Smooth muscle cell (in vitro differentiated cells): ENCODE results near the gene PLPP2. TPM values are rescaled to one million over a fixed set of nuclear protein-coding genes. Genes with fewer than 3 reads are reported as not detected.

Experiments
- DNase-seq: peaks from one replicate; lab custom pipeline; 2025; ENCODE audit not compliant: unreplicated experiment; lab: John Stamatoyannopoulos, UW
- H2AFZ ChIP-seq: fragments of 200-600 bp; sonication (generic); 2 replicates; pipeline ENCODE4 v1.6.0; 2016; ENCODE audit warnings: antibody characterized with exemption, low read depth, mild to moderate bottlenecking
- H3F3A ChIP-seq: fragments of 200-600 bp; sonication (generic); 2 replicates; pipeline ENCODE4 v1.6.0; 2017; ENCODE audit warnings: antibody characterized with exemption, low read depth
- H3K27ac ChIP-seq: fragments of 200-600 bp; sonication (generic); 2 replicates; pipeline ENCODE4 v1.5.1; 2016; ENCODE audit warnings: low read depth, mild to moderate bottlenecking
- H3K27me3 ChIP-seq: fragments of 200-600 bp; sonication (generic); 2 replicates; pipeline ENCODE4 v1.6.1; 2016; ENCODE audit warnings: low read depth, mild to moderate bottlenecking
- H3K36me3 ChIP-seq: fragments of 200-600 bp; sonication (generic); 2 replicates; pipeline ENCODE4 v1.5.1; 2016; ENCODE audit warnings: low read depth
- H3K4me1 ChIP-seq: fragments of 200-600 bp; sonication (generic); 2 replicates; pipeline ENCODE4 v1.5.1; 2016; ENCODE audit warnings: low read depth
- H3K4me2 ChIP-seq: fragments of 200-600 bp; sonication (generic); 2 replicates; pipeline ENCODE4 v1.6.0; 2016; ENCODE audit warnings: mild to moderate bottlenecking
- H3K4me3 ChIP-seq: fragments of 200-600 bp; sonication (generic); 2 replicates; pipeline ENCODE4 v1.5.1; 2016; ENCODE audit warnings: mild to moderate bottlenecking
- H3K79me2 ChIP-seq: fragments of 200-600 bp; sonication (generic); 2 replicates; pipeline ENCODE4 v1.6.0; 2016; ENCODE audit warnings: low read depth, mild to moderate bottlenecking
- H3K9ac ChIP-seq: fragments of 200-600 bp; sonication (generic); 2 replicates; pipeline ENCODE4 v1.6.0; 2016; ENCODE audit warnings: low read depth
- H3K9me3 ChIP-seq: fragments of 200-600 bp; sonication (generic); replicated peaks from 2 replicates; pipeline ENCODE4 v1.5.1; 2016; ENCODE audit warnings: low read depth
- H4K20me1 ChIP-seq: fragments of 200-600 bp; sonication (generic); 2 replicates; pipeline ENCODE4 v1.6.0; 2016; ENCODE audit warnings: low read depth
- CTCF ChIP-seq: fragments of 200-600 bp; sonication (generic); IDR thresholded peaks from 2 replicates; pipeline ENCODE4 v1.5.1; 2017; ENCODE audit warnings: borderline replicate concordance, mild to moderate bottlenecking, antibody characterized with exemption; ENCODE audit not compliant: insufficient read depth, poor library complexity, severe bottlenecking
- WGBS: methylation state at CpG from one replicate; pipeline ENCODE4 v1.1.7; 2016; ENCODE audit warnings: low lambda C conversion rate; 5-methylcytosine and 5-hydroxymethylcytosine counted together
- polyA plus RNA-seq: library from polyadenylated mRNA; unstranded; fragments of >200 nt; fragmentation: Nextera tagmentation; extraction: Ambion mirVana; gene quantifications from 2 replicates; pipeline ENCODE4 v1.2.1, GENCODE V29; 2016
- total RNA-seq: library from RNA; depleted of rRNA; stranded (reverse); fragments of >200 nt; gene quantifications from 2 replicates; pipeline ENCODE4 v1.2.3, GENCODE V29; 2014

PLPP2 gene
- total and polyA plus RNA-seq, 2 experiments from 2014 or later = 4.8 to 6.2 TPM

- H3F3A ChIP-seq = no peaks in the 10 kb centered on the region
- no peak for TF ChIP-seq CTCF
- no peaks in the 10 kb centered on the region for H3K9me3 ChIP-seq
- H4K20me1 ChIP-seq = no peaks in the 10 kb centered on the region
- H3K4me3 ChIP-seq = no peak overlapping the region
- H3K9ac ChIP-seq = no peak overlapping the region
- 44% methylated on average over 21 of the region's 21 CpGs for WGBS
- peaks cover 8% of the 10 kb centered on the region for H3K4me1 ChIP-seq
- no peak overlapping the region for H2AFZ ChIP-seq
- no peak overlapping the region for H3K27ac ChIP-seq
- no peaks in the 10 kb centered on the region for H3K79me2 ChIP-seq
- no peaks in the 10 kb centered on the region for H3K27me3 ChIP-seq
- no peaks in the 10 kb centered on the region for H3K36me3 ChIP-seq
- no peak overlapping the region for H3K4me2 ChIP-seq
- no peak for DNase-seq
Observed at GRCh38 chr19:277581-278165, 13.5 kb downstream of the PLPP2 start.

- Histone ChIP-seq H2AFZ (no peak overlapping the region), H3K9me3 (no peaks in the 10 kb centered on the region), H3K4me2 (no peak overlapping the region), H3K4me1 (peaks cover 8% of the 10 kb centered on the region), H3K27me3 (no peaks in the 10 kb centered on the region), H3F3A (no peaks in the 10 kb centered on the region), H3K27ac (no peak overlapping the region), H3K79me2 (no peaks in the 10 kb centered on the region), H3K9ac (no peak overlapping the region), H3K36me3 (no peaks in the 10 kb centered on the region), H4K20me1 (no peaks in the 10 kb centered on the region), H3K4me3 (no peak overlapping the region)
- no peak for TF ChIP-seq CTCF
- 74% methylated on average over 7 of the region's 7 CpGs for WGBS
- DNase-seq = no peak
Observed at GRCh38 chr19:277131-277530, 14.1 kb downstream of the PLPP2 start.

- Histone ChIP-seq H3K4me2 (no peak overlapping the region), H3F3A (no peaks in the 10 kb centered on the region), H3K9me3 (no peaks in the 10 kb centered on the region), H3K79me2 (no peaks in the 10 kb centered on the region), H3K4me3 (no peak overlapping the region), H2AFZ (no peak overlapping the region), H3K27ac (no peak overlapping the region), H3K4me1 (peaks cover 8% of the 10 kb centered on the region), H4K20me1 (no peaks in the 10 kb centered on the region), H3K36me3 (no peaks in the 10 kb centered on the region), H3K27me3 (no peaks in the 10 kb centered on the region), H3K9ac (no peak overlapping the region)
- DNase-seq = no peak
- 93% methylated on average over 19 of the region's 19 CpGs for WGBS
- no peak for TF ChIP-seq CTCF
Observed at GRCh38 chr19:275958-276646, 15.1 kb downstream of the PLPP2 start.

- H3K27me3 ChIP-seq = no peaks in the 10 kb centered on the region
- no peak overlapping the region for H3K9ac ChIP-seq
- no peak for TF ChIP-seq CTCF
- H2AFZ ChIP-seq = no peak overlapping the region
- no peaks in the 10 kb centered on the region for H3K4me1 ChIP-seq
- no peak overlapping the region for H3K4me3 ChIP-seq
- DNase-seq = no peak
- WGBS = 93% methylated on average over 9 of the region's 9 CpGs
- no peak overlapping the region for H3K27ac ChIP-seq
- no peaks in the 10 kb centered on the region for H3K79me2 ChIP-seq
- H3K4me2 ChIP-seq = no peak overlapping the region
- no peaks in the 10 kb centered on the region for H3K36me3 ChIP-seq
- no peaks in the 10 kb centered on the region for H3F3A ChIP-seq
- H4K20me1 ChIP-seq = no peaks in the 10 kb centered on the region
- no peaks in the 10 kb centered on the region for H3K9me3 ChIP-seq
Observed at GRCh38 chr19:275000-275399, 16.2 kb downstream of the PLPP2 start.
